SK-N-SH (cell line): Measurements from ENCODE around the gene FAM199X.

Source experiments
- CHD2 ChIP-seq: fragments of 150-350 bp; IDR thresholded peaks from 2 replicates; pipeline ENCODE4 v1.6.1; 2018; ENCODE audit warnings: low read length; ENCODE audit not compliant: partially characterized antibody
- CTCF ChIP-seq: fragments of 200-600 bp; sonication (generic); IDR thresholded peaks from 2 replicates; pipeline ENCODE4 v1.6.1; 2017; ENCODE audit warnings: antibody characterized with exemption, mild to moderate bottlenecking, moderate library complexity
- JUND ChIP-seq: IDR thresholded peaks from 2 replicates; pipeline ENCODE4 v1.4.0; 2012
- MAX ChIP-seq: IDR thresholded peaks from 2 replicates; pipeline ENCODE4 v1.4.0; 2012; ENCODE audit warnings: low read depth
- POLR2AphosphoS5 ChIP-seq: IDR thresholded peaks from 2 replicates; pipeline ENCODE4 v1.6.1; 2012; ENCODE audit warnings: low read depth, low read length
- REST ChIP-seq: IDR thresholded peaks from 2 replicates; pipeline ENCODE4 v1.6.1; 2012; ENCODE audit warnings: mild to moderate bottlenecking, low read depth, low read length, moderate library complexity
- TAF1 ChIP-seq: IDR thresholded peaks from 2 replicates; pipeline ENCODE4 v1.6.1; 2012; ENCODE audit warnings: low read depth, mild to moderate bottlenecking, low read length, moderate library complexity, borderline replicate concordance
- TCF12 ChIP-seq: IDR thresholded peaks from 2 replicates; pipeline ENCODE4 v1.4.0; 2012
- USF1 ChIP-seq: IDR thresholded peaks from 2 replicates; pipeline ENCODE4 v1.4.0; 2012; ENCODE audit warnings: low read depth, borderline replicate concordance
- USF2 ChIP-seq: fragments of 150-350 bp; IDR thresholded peaks from 2 replicates; pipeline ENCODE4 v1.6.1; 2017; ENCODE audit warnings: antibody characterized with exemption, low read length, low read depth, borderline replicate concordance

GRCh38 chrX:104189837-104190236 lies 23.6 kb downstream of the FAM199X start:
- TF ChIP-seq CTCF (no peak), POLR2AphosphoS5 (no peak), USF1 (no peak), REST (no peak), TCF12 (no peak), MAX (no peak), CHD2 (no peak), JUND (no peak), TAF1 (no peak), USF2 (no peak)
